GM12878 (cell line): ENCODE results near the gene MMRN2.

Experiments
- BHLHE40 ChIP-seq, 2 experiments: fragments of 450-650 bp in 1 of 2; IDR thresholded peaks; 2 replicates each; pipeline ENCODE4 v1.6.1; 2011 to 2017; ENCODE audit warnings: low read depth in 2 of 2, borderline replicate concordance in 1 of 2, improper control_type of control experiment in 1 of 2, low read length in 1 of 2, mild to moderate bottlenecking in 1 of 2
- CEBPB ChIP-seq, 2 experiments: fragments of 150-350 bp in 1 of 2; IDR thresholded peaks; 2 replicates each; pipeline ENCODE4 v1.6.1; 2012 to 2014; ENCODE audit warnings: low read depth in 2 of 2, low read length in 2 of 2, borderline replicate concordance in 1 of 2, inconsistent platforms in 1 of 2
- KAT2A ChIP-seq: conservative IDR thresholded peaks from 2 replicates; pipeline ENCODE4 v1.6.1; 2011; ENCODE audit warnings: low read depth, low read length; ENCODE audit not compliant: control insufficient read depth
- POLR2A ChIP-seq: IDR thresholded peaks from 2 replicates; pipeline ENCODE4 v1.6.1; 2011; ENCODE audit warnings: low read depth, mild to moderate bottlenecking, low read length
- REST ChIP-seq: IDR thresholded peaks from 2 replicates; pipeline ENCODE4 v1.6.1; 2012; ENCODE audit warnings: mild to moderate bottlenecking, low read depth, low read length
- SPI1 ChIP-seq: IDR thresholded peaks from 2 replicates; pipeline ENCODE4 v1.6.1; 2011; ENCODE audit warnings: low read depth, mild to moderate bottlenecking, low read length, moderate library complexity, borderline replicate concordance; ENCODE audit not compliant: insufficient read depth
- SRF ChIP-seq, 2 experiments: IDR thresholded peaks; 2 replicates each; pipeline ENCODE4 v1.6.1; 2011; ENCODE audit warnings: low read depth in 2 of 2, low read length in 2 of 2, mild to moderate bottlenecking in 1 of 2, moderate library complexity in 1 of 2
- SUZ12 ChIP-seq: fragments of 200-600 bp; sonication (generic); IDR thresholded peaks from one replicate; pipeline ENCODE4 v1.6.1; 2018; ENCODE audit warnings: antibody characterized with exemption, mild to moderate bottlenecking; ENCODE audit not compliant: unreplicated experiment
- TCF12 ChIP-seq: IDR thresholded peaks from 2 replicates; pipeline ENCODE4 v1.6.1; 2011; ENCODE audit warnings: low read depth, mild to moderate bottlenecking, low read length
- ZBTB33 ChIP-seq: fragments of 450-650 bp; IDR thresholded peaks from 2 replicates; pipeline ENCODE4 v1.6.1; 2017; ENCODE audit warnings: mild to moderate bottlenecking
- ZNF687 ChIP-seq: fragments of 450-650 bp; IDR thresholded peaks from 2 replicates; pipeline ENCODE4 v1.6.1; 2017; ENCODE audit warnings: mild to moderate bottlenecking, moderate library complexity
- TF ChIP-seq, protein P1 (sequence below), 3 experiments: IDR thresholded peaks in 2 of 3; conservative IDR thresholded peaks in 1 of 3; 2 replicates each; pipeline ENCODE4 v1.5.1; 2011; ENCODE audit warnings: low read depth in 3 of 3, low read length in 3 of 3, mild to moderate bottlenecking in 3 of 3, control low read depth in 2 of 3, moderate library complexity in 2 of 3, inconsistent platforms in 1 of 3, mixed read lengths in 1 of 3; ENCODE audit not compliant: control insufficient read depth in 2 of 3, insufficient read depth in 1 of 3; ENCODE audit errors: extremely low read depth in 1 of 3

DNA sequence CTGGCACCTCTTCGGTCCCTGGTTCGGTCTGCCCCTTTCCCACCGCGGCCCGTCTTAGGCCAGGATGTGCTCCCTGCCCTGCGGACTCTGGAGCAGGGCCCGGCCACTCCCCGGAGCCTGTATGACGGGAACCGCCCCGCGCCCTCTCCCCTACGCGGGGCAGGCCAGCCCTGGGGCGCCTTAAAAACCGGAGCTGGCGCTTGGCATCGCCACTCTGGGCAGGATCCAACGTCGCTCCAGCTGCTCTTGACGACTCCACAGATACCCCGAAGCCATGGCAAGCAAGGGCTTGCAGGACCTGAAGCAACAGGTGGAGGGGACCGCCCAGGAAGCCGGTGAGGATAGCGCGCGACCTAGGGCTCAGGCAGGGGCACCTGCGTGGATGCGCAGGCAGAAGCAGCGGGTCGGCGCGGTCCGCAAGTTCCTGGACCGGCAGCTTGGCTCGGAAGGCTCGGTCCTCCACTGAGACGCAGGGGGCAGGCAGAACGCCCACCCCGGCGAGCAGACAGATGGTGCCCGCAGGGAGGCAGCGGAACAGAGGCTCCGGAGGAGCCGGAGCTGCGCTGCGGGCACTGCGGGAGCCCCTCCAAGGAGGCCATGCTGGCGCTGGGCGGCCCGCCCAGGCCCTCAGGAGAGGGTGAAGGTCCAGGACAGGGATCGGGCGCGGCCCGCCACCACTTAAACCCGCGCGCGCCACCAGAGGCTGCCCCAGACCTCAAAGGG is 11.0 kb upstream of the MMRN2 start, which contains the start of gene ADIRF:
- TF ChIP-seq BHLHE40 (IDR thresholded peaks at IDR 0.05; ENCODE audit: borderline replicate concordance in 1 of 2, low read depth in 2 of 2, low read length in 1 of 2) (no peak), SUZ12 (no peak), CEBPB (IDR thresholded peaks at IDR 0.05; ENCODE audit: borderline replicate concordance in 1 of 2, low read depth in 2 of 2, low read length in 2 of 2) (no peak), SPI1 (no peak), ZBTB33 (no peak), SRF (IDR thresholded peaks at IDR 0.05; ENCODE audit: low read depth in 2 of 2, low read length in 2 of 2) (no peak), ZNF687 (no peak), TCF12 (no peak), POLR2A (no peak), REST (no peak), KAT2A (no peak)
- TF ChIP-seq, protein P1, sequence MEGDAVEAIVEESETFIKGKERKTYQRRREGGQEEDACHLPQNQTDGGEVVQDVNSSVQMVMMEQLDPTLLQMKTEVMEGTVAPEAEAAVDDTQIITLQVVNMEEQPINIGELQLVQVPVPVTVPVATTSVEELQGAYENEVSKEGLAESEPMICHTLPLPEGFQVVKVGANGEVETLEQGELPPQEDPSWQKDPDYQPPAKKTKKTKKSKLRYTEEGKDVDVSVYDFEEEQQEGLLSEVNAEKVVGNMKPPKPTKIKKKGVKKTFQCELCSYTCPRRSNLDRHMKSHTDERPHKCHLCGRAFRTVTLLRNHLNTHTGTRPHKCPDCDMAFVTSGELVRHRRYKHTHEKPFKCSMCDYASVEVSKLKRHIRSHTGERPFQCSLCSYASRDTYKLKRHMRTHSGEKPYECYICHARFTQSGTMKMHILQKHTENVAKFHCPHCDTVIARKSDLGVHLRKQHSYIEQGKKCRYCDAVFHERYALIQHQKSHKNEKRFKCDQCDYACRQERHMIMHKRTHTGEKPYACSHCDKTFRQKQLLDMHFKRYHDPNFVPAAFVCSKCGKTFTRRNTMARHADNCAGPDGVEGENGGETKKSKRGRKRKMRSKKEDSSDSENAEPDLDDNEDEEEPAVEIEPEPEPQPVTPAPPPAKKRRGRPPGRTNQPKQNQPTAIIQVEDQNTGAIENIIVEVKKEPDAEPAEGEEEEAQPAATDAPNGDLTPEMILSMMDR (IDR thresholded peaks at IDR 0.05 in 2 of 3, conservative IDR thresholded peaks at IDR 0.05 in 1 of 3; ENCODE audit: control insufficient read depth in 2 of 3, extremely low read depth in 1 of 3, insufficient read depth in 1 of 3, low read depth in 3 of 3, low read length in 3 of 3), result no peak
